ENCODE results near the gene ATP8B4.

The ATP8B4 gene

DNA sequence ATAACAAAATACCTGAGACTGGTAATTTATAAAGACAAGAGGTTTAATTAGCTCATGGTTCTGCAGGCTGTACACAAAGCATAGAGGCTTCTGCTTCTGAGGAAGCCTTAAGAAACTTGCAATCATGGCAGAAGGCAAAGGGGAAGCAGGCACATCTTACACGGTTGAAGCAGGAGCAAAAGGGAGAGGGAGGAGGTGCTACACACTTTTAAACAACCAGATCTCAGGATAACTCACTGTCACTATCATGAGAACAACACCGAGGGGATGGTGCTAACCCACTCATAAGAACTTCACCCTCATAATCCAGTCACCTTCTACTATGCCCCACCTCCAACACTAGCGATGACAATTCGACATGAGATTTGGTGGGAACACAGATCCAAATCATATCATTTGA is 54.4 kb downstream of the ATP8B4 start:
- no peak for DNase-seq (ENCODE audit: low read depth)

DNA sequence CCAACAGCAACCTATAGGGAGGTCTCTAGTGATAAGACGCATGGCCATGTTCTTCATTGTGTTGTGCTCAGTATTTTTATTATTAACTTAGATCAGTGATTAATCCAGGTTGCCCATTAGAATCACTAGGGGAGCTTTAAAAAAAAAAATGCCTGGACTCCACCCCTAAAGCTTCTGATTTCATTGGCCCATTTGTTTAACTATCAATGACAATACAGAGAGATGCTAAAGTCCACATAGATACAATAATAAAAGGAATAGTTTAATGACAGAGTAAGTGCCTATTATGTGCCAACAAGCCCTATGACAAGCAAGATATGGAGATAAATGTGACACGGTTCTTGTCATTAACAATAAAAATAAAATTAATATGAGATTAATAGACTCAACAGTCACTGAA is 55.8 kb downstream of the ATP8B4 start:
- DNase-seq (ENCODE audit: low read depth) = no peak

DNA sequence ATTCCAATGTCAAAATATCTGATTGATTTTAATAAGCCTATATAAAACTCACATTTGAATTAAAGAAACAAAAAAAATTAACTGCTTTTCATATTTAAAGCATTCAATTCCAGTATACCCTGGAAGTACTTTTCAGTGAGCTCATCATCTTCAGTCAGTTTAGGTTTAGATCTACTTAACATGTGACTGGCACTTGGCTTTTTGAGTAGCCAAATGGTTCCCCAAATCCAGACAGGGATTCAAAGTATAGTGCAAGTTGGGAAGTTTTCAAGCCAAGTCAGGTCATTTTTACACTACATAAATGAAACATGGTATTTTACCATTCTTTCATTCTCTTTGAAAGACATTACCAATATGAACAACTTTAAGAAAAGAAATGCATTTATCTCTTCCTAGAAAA is 57.5 kb downstream of the ATP8B4 start:
- DNase-seq (ENCODE audit: low read depth) = no peak

DNA sequence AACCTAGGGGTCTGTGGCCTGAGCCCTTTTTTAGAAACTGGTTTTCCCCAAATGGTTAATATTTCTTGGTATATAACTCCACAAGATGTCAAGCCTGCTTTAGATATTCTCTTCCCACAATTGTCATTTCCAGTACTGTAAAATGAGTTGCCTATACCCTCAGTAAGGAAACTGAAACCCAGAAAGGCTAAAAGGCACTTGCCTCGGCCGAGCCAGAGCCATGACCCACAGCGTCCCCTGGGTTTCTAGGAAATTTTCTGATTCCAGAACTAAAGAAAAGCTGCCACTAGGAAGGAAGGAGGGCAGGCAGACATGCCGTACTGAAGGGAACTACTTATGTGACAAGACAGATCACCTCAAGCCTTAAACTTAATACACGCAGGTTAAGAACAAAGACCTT is 59.1 kb downstream of the ATP8B4 start:
- no peak for DNase-seq (ENCODE audit: low read depth)

DNA sequence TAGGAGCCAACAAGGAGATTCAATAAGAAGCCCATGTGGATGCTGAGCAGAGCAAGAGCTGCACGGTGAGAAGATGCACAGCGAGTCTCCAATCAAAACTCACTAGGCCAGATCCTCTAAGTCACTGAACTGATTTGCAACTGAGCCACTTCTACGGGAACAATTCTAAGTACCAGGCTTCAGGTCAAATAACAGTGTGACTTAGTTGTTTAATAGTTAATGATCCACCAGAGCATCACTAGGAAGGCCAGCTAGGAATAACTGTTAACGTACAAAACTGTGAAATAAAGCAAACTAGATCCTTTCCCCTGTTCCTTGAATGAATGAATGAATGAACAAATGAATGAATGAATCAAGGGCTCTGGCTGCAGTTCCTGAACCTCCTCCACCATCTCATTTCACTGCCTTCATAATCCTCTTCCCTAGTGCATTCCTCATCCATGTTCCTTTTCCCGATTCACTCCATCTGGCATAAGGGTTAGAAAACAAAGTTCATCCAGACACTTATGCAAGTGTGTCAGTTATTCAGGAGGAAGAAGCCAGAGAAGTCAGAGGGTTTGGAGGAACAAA is 59.7 kb downstream of the ATP8B4 start:
- DNase-seq (ENCODE audit: low read depth) = no peak

DNA sequence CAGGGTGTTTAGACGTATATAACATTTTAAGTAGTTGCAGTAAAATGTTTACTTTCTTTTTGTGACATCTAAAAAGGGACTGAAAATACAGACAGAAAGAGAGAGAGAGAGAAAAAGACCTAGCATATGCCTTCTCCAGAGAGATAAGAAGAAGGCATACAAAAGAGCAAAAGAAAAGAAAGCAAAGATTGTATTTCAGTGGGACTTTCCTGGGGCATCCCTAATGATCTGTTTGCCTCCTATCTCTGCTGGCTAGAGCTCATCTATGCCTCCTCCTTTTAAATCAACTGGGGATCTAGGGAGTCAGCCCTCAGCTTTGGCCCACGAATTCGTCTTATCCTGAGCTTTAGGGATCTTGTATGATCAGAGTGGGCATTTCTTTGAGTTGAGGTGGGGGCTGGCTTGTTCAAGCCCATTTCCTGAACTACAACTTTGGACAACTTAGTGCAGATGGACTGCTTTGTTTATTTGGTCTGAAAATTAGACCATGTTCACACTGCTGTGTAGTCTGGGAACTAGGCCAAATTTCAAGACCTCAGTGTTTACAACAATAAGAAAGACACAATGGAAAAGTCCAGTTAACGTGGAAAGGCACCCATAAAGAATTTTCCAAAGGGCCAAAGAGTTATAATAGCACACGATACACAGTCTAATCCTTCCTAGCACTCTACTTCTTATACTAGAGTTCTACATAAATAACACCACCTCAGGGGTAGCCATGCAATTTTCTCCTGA is 61.0 kb downstream of the ATP8B4 start:
- DNase-seq (ENCODE audit: low read depth) = no peak

DNA sequence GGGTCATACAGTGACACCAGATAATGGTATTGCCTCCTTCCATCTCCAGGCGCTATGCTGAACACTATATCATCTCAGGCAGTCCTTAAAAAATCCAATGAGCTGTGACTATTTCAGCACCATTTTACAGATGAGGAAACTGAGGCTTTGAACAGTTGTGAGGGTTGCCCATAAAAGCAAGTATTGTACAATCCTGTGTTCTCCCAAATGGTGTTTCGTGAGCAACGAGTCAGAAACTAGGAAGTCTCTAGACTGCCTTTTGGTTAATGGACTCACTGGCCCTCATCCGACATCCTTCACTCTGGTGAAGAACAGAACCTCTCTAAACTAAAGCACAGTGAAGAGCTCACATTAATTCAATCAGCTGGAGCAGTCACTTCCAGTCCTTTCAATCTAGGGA is 61.8 kb downstream of the ATP8B4 start:
- DNase-seq (ENCODE audit: low read depth) = no peak

DNA sequence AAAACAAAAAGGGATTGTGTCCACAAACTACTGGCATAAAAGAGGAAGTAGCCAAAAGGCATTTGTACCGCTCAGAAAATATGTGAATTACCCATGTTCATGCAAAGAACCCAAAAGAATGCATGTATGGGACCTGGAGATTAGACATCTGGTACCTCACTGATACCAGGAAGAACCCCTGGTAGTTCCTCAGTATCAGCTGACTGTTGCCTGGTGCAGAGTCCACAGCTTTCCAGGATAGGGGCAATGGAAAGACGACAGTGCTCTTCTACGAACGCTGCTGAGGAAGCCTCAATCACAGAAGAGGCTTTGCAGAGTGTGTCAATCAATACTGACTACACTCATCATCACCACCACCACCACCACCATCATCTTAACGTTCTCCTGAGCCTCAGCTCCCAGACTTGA is 63.3 kb downstream of the ATP8B4 start:
- no peak for DNase-seq (ENCODE audit: low read depth)

DNA sequence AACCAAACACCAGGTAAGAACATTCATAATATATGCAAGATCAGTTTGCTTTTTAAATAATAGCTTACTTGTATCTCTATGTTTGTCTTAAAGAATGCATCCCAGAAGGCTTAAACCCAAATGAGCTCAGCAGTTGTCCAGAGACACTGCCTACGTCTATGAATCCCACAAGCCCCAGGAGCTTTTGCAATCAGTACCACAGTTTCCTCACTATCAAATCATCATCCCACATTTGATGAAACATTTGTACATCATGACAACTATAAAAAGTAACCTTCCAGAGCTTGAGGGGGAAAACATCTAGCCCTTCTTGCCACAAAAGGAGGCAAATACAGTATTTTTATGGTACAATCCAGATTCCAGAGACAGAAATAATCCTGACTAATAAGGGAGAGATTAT is 63.7 kb downstream of the ATP8B4 start:
- DNase-seq (ENCODE audit: low read depth) = no peak

DNA sequence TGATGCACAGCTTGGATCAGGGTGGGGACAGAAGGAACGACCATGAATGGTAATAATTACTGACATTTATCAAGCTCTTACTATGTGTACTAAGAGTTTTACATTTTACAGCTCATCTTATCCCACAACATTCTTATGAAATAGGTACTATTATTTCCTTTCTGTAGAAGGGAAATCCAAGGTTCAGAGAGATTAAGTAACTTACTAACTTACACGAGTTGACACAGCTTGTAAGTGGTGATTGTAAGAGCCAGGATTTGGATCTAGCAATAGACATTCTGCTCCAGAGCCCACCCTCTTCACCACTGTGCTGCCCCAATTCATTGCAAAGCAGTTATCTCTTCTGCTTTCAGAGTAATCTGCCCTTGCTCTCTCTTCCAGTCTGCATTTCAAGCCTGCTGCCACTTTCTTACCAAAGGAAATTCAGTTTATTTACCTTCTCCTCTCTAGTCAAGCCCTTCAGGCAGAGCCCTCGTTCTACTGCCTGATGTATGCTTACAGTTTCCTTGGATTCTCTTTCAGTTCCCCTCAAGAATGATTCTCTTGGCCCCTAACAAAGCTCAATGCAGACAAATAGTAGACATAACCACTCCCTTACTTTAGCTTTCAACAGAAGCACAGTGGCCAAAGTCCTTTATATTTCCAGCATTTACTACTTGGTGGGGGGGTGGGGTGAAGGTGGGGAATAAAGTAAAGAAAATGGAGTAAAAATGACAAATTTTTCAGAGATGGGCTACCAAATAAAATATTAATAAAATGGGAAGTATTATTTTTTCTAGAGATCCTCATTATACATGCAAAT is 65.8 kb downstream of the ATP8B4 start:
- DNase-seq (ENCODE audit: low read depth) = no peak

DNA sequence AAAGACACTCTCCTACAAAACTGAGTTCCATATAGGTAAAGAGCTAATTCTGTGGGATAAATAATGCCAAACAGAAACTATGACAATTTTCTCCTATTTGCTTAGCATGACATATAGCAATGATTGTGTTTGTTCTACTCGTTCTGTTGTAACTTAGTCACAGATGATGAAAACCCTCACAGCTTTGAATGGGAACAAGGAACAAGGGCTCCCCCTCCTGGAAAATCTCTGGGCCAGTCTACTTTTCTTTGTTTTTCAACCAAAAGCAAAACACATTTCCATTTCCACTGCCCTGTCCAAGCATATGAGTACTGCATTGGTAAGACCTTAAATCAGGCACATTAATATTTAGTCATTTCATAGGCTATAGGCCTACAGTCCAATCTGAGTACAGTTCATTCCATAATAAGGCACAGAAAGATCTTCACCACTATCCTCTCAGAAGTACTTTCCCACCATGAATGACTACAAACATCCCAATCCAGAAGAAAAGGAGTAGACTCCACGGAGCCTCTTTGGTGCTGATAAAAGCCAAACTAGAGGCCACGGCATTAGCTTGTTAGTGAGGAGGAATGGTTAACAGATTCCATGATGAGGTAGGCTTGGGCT is 67.1 kb downstream of the ATP8B4 start:
- no peak for DNase-seq (ENCODE audit: low read depth)

DNA sequence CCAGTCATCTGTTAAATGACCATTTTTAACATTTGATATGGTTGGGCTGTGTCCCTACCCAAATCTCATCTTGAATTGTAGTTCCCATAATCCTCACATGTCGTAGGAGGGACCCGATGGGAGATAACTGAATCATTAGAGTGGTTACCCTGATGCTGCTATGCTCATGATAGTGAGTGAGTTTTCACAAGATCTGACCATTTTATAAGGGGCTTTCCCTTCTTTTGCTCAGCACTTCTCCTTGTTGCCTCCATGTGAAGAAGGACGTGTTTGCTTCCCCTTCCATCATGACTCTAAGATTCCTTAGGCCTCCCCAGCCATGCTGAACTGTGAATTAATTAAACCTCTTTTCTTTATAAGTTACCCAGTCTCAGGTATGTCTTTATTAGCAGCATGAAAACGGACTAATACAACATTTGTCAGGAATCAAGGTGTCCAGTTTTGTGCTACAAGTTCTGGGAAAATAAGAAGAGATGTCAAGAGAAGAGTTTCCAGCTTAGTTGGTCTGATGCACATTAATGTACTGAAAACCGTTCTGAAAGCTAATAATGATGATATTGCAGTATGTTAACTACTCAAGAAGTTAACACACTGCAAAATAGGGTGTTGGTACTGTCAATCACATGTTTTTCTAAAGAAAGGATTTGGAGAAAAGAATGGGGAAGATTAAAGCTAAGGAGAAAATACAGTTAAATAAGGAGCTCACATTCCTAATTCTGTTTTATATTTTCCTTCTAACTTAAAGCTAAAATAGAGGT is 67.9 kb downstream of the ATP8B4 start:
- DNase-seq (ENCODE audit: low read depth) = no peak

DNA sequence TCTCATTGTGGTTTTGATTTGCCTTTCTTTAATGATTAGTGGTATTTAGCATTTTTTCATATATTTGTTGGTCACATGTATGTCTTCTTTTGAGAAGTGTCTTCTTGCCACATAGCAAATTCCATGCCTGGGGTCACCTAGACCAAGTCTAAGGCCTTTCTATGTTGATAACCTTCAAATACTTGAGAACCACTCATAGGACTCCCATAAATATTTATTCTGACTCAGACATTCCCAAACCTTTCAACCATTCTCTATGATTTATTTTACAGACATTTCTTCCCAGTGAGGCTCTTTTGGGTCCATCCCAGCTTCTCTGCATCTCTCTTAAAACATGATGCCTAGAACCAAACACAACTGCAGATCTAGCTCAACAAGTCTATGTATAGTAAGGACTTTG is 69.2 kb downstream of the ATP8B4 start:
- DNase-seq (ENCODE audit: low read depth) = no peak

DNA sequence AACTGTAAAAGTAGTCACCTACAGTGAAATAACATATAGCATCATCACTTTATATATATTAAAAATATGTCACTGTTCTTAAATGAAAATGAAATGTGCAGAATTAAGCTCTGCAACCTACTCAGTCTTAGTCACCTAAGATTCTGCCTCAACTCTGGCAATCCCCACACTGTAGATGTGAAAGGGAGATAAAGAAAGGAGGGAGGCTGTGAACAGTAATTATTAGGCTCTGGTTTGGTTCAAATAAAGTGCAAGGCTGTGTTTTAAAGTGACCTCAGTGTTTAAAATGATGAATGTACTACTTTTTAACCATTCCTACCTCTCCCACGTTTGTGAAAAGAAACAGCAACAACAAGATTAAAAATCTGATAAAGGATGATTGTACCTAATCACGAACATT is 72.2 kb downstream of the ATP8B4 start:
- no peak for DNase-seq (ENCODE audit: low read depth)

DNA sequence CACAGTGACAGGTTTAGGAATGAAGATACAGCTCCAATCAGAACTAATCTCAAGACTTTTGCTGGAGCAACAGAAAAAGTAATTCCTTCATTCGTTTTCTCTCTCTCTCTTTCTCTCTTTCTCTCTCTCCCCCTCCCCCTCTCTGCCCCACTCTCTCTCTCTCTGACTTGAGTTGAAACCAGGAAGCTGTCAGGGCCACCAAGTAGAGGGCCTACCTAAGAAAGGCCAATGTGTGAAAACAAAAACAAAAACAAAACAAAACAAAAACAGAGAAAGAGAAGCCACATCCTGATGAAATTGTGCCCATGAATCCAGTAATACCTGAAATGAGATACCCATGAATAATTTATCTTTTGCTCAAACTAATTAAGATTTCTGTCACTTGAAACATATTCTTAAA is 72.9 kb downstream of the ATP8B4 start:
- no peak for DNase-seq (ENCODE audit: low read depth)

DNA sequence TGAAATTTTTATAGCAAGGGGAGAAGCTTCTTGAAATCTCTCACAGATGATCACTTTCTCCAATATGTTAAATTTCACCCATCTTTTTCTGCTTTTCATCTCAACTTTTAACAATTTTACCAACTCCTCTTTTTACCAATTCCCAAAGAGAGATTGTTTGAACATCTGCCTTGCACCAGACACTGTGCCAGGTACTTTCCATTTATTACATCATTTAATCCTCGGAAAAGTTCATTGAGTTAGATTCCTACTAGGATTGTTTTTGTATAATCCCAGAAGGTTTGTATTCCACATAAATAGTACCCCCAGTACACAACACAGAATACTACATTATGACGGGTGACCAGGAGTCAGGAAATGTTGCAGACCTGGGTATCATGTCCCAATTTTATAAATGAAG is 74.1 kb downstream of the ATP8B4 start:
- DNase-seq (ENCODE audit: low read depth) = no peak

DNA sequence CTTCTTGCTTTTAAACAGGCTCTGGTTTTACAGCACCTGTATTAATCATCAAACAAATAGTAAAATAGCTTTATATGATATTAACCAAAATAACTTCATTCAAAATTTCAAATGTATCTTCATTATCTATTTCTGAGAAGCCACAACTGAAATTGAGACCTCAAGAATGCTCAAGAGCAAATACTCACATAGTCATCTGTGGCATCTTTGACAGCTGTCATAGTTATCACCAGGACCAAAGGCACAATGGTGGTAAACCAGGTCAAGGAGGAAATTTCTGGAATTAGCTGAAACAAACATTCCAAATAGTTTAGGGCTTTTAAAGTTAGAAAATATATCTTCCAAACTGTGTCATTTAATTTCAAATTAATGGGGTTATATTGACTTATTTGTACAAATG is 74.6 kb downstream of the ATP8B4 start:
- DNase-seq (ENCODE audit: low read depth) = no peak

DNA sequence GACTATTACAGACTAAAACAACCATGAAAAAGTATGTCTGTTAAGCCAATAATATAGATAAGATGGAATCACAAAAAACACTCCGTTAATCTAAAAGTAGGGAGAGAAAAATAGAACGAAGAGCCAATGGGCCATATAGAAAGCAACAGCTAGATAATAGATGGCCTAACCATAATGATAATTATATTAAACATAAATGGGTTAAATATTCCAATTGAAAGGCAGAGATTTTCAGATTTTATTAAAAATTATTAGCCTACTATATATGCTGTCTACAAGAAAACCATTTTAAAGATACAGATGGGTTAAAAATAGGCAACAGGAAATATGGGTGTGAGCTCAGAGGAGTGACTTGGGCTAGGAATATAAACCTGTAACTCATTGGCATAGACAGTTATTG is 76.3 kb downstream of the ATP8B4 start:
- no peak for DNase-seq (ENCODE audit: low read depth)

DNA sequence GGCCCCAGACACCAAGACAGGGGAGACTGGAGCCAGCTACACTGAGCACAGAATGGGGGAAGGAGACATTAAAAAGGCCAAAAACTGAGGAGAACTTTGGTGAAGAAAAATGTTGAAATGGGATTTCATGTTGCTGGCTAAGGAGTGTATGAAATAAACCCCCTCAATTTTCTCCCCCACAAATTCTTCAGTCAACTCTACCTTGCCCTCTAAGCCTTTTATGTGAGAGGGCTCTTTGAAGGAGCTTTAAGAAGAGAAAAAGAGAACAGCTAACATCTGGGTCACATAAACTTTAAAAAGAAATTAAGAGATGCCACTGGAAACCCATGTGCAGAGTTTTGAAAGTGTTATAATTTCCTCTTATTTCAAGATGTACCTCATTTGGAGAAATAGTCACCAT is 88.6 kb downstream of the ATP8B4 start:
- DNase-seq (ENCODE audit: low read depth) = no peak

DNA sequence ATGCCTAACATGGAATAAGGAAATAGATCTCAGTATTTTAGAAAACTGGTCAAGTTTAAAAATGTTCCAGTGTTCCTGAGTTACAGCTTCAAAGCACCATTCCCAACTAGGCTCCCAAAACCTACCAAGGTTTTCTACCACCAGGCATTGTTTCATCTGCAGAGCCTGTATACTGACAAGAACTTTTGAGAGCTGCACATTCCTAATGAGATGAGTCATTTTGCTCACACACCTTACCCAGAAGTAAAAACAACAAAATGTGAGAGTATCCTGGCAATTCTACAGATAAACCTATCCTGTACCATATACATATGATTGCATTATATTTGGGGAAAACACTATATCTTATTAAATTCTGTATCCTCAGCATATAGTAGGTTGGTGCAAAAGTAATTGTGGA is 90.7 kb downstream of the ATP8B4 start:
- no peak for DNase-seq (ENCODE audit: low read depth)

DNA sequence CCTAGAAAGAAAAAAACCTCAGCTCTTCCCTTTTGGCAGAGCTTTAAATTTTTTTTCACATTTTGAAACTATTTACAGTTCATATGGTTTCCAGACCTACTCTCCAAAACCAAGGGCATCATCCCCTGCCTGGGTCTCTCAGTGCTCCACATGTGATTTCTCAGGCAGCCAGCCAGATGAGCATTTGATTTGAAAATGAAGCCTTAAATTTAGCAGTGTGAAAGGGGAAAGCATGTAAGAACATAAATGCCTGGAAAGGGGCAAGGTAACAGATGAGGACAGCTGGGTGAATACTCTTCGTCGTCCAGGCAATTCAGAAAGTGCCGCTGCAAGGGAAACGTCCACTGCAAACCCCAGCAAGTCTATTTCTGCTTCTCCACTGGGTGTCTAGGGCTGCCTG is 94.8 kb downstream of the ATP8B4 start:
- DNase-seq (ENCODE audit: low read depth) = no peak

DNA sequence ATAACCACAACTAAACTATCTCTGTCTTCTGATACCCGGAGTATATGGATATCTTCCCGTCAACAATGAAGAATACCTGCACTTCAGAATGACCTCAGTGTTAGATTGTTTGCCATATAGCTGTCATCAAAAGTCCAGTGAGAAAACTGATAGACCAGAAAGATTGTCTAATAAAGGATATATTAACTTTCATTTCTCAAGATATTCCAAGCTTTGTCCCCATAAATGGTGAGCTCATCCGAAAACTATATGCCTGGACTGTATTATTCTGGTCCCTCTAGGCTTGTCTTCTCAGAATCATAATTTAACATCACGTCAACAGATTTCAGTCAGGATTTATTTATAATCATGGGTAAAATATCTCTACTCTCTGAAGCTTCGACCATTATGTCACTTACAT is 100.5 kb downstream of the ATP8B4 start:
- DNase-seq (ENCODE audit: low read depth) = no peak
